Type B pancreatic cell (in vitro differentiated cells): Measurements from ENCODE around the gene LYSMD2. TPM values are rescaled to one million over a fixed set of nuclear protein-coding genes. Genes with fewer than 3 reads are reported as not detected.

Experiments used
- DNase-seq: peaks from one replicate; pipeline ENCODE4 v3.0.0; 2021; ENCODE audit warnings: mixed read lengths; ENCODE audit not compliant: unreplicated experiment; ENCODE audit errors: extremely low spot score
- H3K27ac Mint-ChIP-seq: 2 replicates; pipeline ENCODE4 v1.8.0; 2021; ENCODE audit warnings: mild to moderate bottlenecking, mixed read lengths
- H3K27me3 Mint-ChIP-seq: 2 replicates; pipeline ENCODE4 v1.8.0; 2021; ENCODE audit warnings: mixed read lengths
- H3K36me3 Mint-ChIP-seq: 2 replicates; pipeline ENCODE4 v1.8.0; 2021; ENCODE audit warnings: mixed read lengths
- H3K4me1 Mint-ChIP-seq: one replicate; pipeline ENCODE4 v1.8.0; 2021; ENCODE audit warnings: mixed read lengths; ENCODE audit not compliant: unreplicated experiment
- H3K4me3 Mint-ChIP-seq: 2 replicates; pipeline ENCODE4 v1.8.0; 2021; ENCODE audit warnings: mild to moderate bottlenecking, mixed read lengths
- H3K9me3 Mint-ChIP-seq: 2 replicates; pipeline ENCODE4 v1.8.0; 2021; ENCODE audit warnings: mixed read lengths
- CTCF ChIP-seq: fragments of 200-600 bp; sonication (generic); conservative IDR thresholded peaks from 2 replicates; pipeline ENCODE4 v1.5.0; 2021; ENCODE audit warnings: antibody characterized with exemption, mild to moderate bottlenecking
- total RNA-seq: library from RNA; stranded (reverse); gene quantifications from 2 replicates; pipeline ENCODE4 v1.2.1, GENCODE V29; 2021; ENCODE audit warnings: low replicate concordance

The LYSMD2 gene
- total RNA-seq, 1 donor from 2014 or later = 3.9 TPM

GRCh38 chr15:51721199-51721960 is 16.1 kb downstream of the LYSMD2 start:
- H3K4me1 Mint-ChIP-seq = peaks cover 3% of the 10 kb centered on the region
- no peak for TF ChIP-seq CTCF
- peaks cover 6% of the 10 kb centered on the region for H3K27me3 Mint-ChIP-seq
- H3K4me3 Mint-ChIP-seq = no peak overlapping the region
- no peaks in the 10 kb centered on the region for H3K36me3 Mint-ChIP-seq
- DNase-seq = no peak
- H3K9me3 Mint-ChIP-seq = no peaks in the 10 kb centered on the region
- H3K27ac Mint-ChIP-seq = no peak overlapping the region

GRCh38 chr15:51720201-51720995 is 17.1 kb downstream of the LYSMD2 start:
- Mint-ChIP-seq H3K4me3 (no peak overlapping the region), H3K4me1 (no peaks in the 10 kb centered on the region), H3K36me3 (no peaks in the 10 kb centered on the region), H3K9me3 (no peaks in the 10 kb centered on the region), H3K27me3 (peaks cover 3% of the 10 kb centered on the region), H3K27ac (no peak overlapping the region)
- TF ChIP-seq CTCF = no peak
- no peak for DNase-seq

GRCh38 chr15:51718746-51719145 is 18.7 kb downstream of the LYSMD2 start:
- no peaks in the 10 kb centered on the region for H3K4me1 Mint-ChIP-seq
- no peaks in the 10 kb centered on the region for H3K36me3 Mint-ChIP-seq
- H3K4me3 Mint-ChIP-seq = no peak overlapping the region
- DNase-seq = no peak
- H3K27me3 Mint-ChIP-seq = peaks cover 7% of the 10 kb centered on the region
- no peak for TF ChIP-seq CTCF
- no peaks in the 10 kb centered on the region for H3K9me3 Mint-ChIP-seq
- H3K27ac Mint-ChIP-seq = no peak overlapping the region

GRCh38 chr15:51718219-51718618 is 19.2 kb downstream of the LYSMD2 start:
- no peaks in the 10 kb centered on the region for H3K9me3 Mint-ChIP-seq
- no peak for TF ChIP-seq CTCF
- H3K4me3 Mint-ChIP-seq = no peak overlapping the region
- no peak overlapping the region for H3K27ac Mint-ChIP-seq
- DNase-seq = no peak
- H3K4me1 Mint-ChIP-seq = no peaks in the 10 kb centered on the region
- H3K27me3 Mint-ChIP-seq = peaks cover 8% of the 10 kb centered on the region
- H3K36me3 Mint-ChIP-seq = no peaks in the 10 kb centered on the region

GRCh38 chr15:51714911-51715310 is 22.5 kb downstream of the LYSMD2 start:
- Mint-ChIP-seq H3K36me3 (no peaks in the 10 kb centered on the region), H3K4me3 (no peak overlapping the region), H3K27ac (no peak overlapping the region), H3K4me1 (no peaks in the 10 kb centered on the region), H3K9me3 (no peaks in the 10 kb centered on the region), H3K27me3 (peaks cover 8% of the 10 kb centered on the region)
- no peak for TF ChIP-seq CTCF
- DNase-seq = no peak
